ENCODE results near the gene LDLRAD4.

Gene LDLRAD4

GRCh38 chr18:13524811-13525210 lies 306.3 kb downstream of the LDLRAD4 start:
- Histone ChIP-seq H3K9me2 (replicated peaks; ENCODE audit: insufficient read depth, low read length) (no peaks in the 10 kb centered on the region), H3K27ac (ENCODE audit: low read depth, low read length) (no peak overlapping the region), H3K4me2 (ENCODE audit: low read depth, low read length, poor library complexity, severe bottlenecking) (no peak overlapping the region), H4K20me1 (ENCODE audit: low read depth, low read length) (no peaks in the 10 kb centered on the region), H2AFZ (ENCODE audit: low read depth, low read length, severe bottlenecking) (no peak overlapping the region), H3K9ac (ENCODE audit: low read length) (no peak overlapping the region), H3K79me2 (ENCODE audit: insufficient read depth, low read length) (no peaks in the 10 kb centered on the region), H3K36me3 (ENCODE audit: low read length) (no peaks in the 10 kb centered on the region), H3K4me3 (ENCODE audit: insufficient read depth, low read length, poor library complexity, severe bottlenecking) (no peak overlapping the region), H3K9me3 (ENCODE audit: insufficient read depth, low read length) (no peaks in the 10 kb centered on the region), H3F3A (ENCODE audit: insufficient read depth) (no peaks in the 10 kb centered on the region), H3K27me3 (ENCODE audit: low read length) (no peaks in the 10 kb centered on the region)
- TF ChIP-seq CTCF (IDR thresholded peaks at IDR 0.05; ENCODE audit: insufficient read depth, low read length, poor library complexity, severe bottlenecking) = no peak
- TF ChIP-seq EZH2phosphoT487 (conservative IDR thresholded peaks at IDR 0.05; ENCODE audit: low read length) = no peak

- H3K4me3 ChIP-seq (ENCODE audit: insufficient read depth, low read length, poor library complexity, severe bottlenecking) = no peak overlapping the region
- H3K27ac ChIP-seq (ENCODE audit: low read depth, low read length) = no peak overlapping the region
- TF ChIP-seq CTCF (IDR thresholded peaks at IDR 0.05; ENCODE audit: insufficient read depth, low read length, poor library complexity, severe bottlenecking) = no peak
- TF ChIP-seq EZH2phosphoT487 (conservative IDR thresholded peaks at IDR 0.05; ENCODE audit: low read length) = no peak
- no peaks in the 10 kb centered on the region for H4K20me1 ChIP-seq (ENCODE audit: low read depth, low read length)
- no peaks in the 10 kb centered on the region for H3K36me3 ChIP-seq (ENCODE audit: low read length)
- H3K79me2 ChIP-seq (ENCODE audit: insufficient read depth, low read length) = no peaks in the 10 kb centered on the region
- no peaks in the 10 kb centered on the region for H3K9me2 ChIP-seq (replicated peaks; ENCODE audit: insufficient read depth, low read length)
- H3K9me3 ChIP-seq (ENCODE audit: insufficient read depth, low read length) = no peaks in the 10 kb centered on the region
- H2AFZ ChIP-seq (ENCODE audit: low read depth, low read length, severe bottlenecking) = no peak overlapping the region
- H3K9ac ChIP-seq (ENCODE audit: low read length) = no peak overlapping the region
- H3F3A ChIP-seq (ENCODE audit: insufficient read depth) = no peaks in the 10 kb centered on the region
- no peaks in the 10 kb centered on the region for H3K27me3 ChIP-seq (ENCODE audit: low read length)
- no peak overlapping the region for H3K4me2 ChIP-seq (ENCODE audit: low read depth, low read length, poor library complexity, severe bottlenecking)
Observed at GRCh38 chr18:13525381-13526029, 306.9 kb downstream of the LDLRAD4 start.

- Histone ChIP-seq H3K4me3 (ENCODE audit: insufficient read depth, low read length, poor library complexity, severe bottlenecking) (no peak overlapping the region), H3K79me2 (ENCODE audit: insufficient read depth, low read length) (no peaks in the 10 kb centered on the region), H3K36me3 (ENCODE audit: low read length) (no peaks in the 10 kb centered on the region), H3K9me2 (replicated peaks; ENCODE audit: insufficient read depth, low read length) (no peaks in the 10 kb centered on the region), H2AFZ (ENCODE audit: low read depth, low read length, severe bottlenecking) (no peak overlapping the region), H3K9me3 (ENCODE audit: insufficient read depth, low read length) (no peaks in the 10 kb centered on the region), H4K20me1 (ENCODE audit: low read depth, low read length) (no peaks in the 10 kb centered on the region), H3K4me2 (ENCODE audit: low read depth, low read length, poor library complexity, severe bottlenecking) (no peak overlapping the region), H3K27me3 (ENCODE audit: low read length) (no peaks in the 10 kb centered on the region), H3K27ac (ENCODE audit: low read depth, low read length) (no peak overlapping the region), H3F3A (ENCODE audit: insufficient read depth) (no peaks in the 10 kb centered on the region), H3K9ac (ENCODE audit: low read length) (no peak overlapping the region)
- TF ChIP-seq EZH2phosphoT487 (conservative IDR thresholded peaks at IDR 0.05; ENCODE audit: low read length) = no peak
- no peak for TF ChIP-seq CTCF (IDR thresholded peaks at IDR 0.05; ENCODE audit: insufficient read depth, low read length, poor library complexity, severe bottlenecking)
Observed at GRCh38 chr18:13526519-13526918, 308.0 kb downstream of the LDLRAD4 start.

Measured in SU-DHL-6 (cell line).